Mucosa of descending colon (tissue), 3 donors: ENCODE results near the gene MICAL3. TPM values are rescaled to one million over a fixed set of nuclear protein-coding genes. Genes with fewer than 3 reads are reported as not detected.
"Not testable (repeated sequence)": the region's sequence is repeated elsewhere in the genome, so short reads cannot be mapped to it uniquely, and the experiment has no call there.

Source experiments
- ATAC-seq: fragments of 200-7000 bp; cut with Tn5 transposase; one replicate; pipeline ENCODE4 v1.9.1; 2020; ENCODE audit warnings: mild to moderate bottlenecking, moderate library complexity
- DNase-seq, 3 donors: peaks; one replicate each; pipeline ENCODE4 v3.0.0-alpha.2; 2020
- H3K36me3 ChIP-seq: fragments of 200-600 bp; one replicate; pipeline ENCODE4 v1.8.0; 2021; ENCODE audit warnings: low read depth, mild to moderate bottlenecking
- H3K4me1 ChIP-seq: fragments of 200-600 bp; one replicate; pipeline ENCODE4 v1.8.0; 2021; ENCODE audit warnings: low read depth, mild to moderate bottlenecking
- H3K4me3 ChIP-seq: fragments of 200-600 bp; one replicate; pipeline ENCODE4 v1.8.0; 2021; ENCODE audit warnings: mild to moderate bottlenecking
- H3K9me3 ChIP-seq: fragments of 200-600 bp; one replicate; pipeline ENCODE4 v1.8.0; 2021; ENCODE audit warnings: mild to moderate bottlenecking
- intact Hi-C, 2 donors: fragments of 100-400 bp; cut with DNase I in 1 of 2; cut with micrococcal nuclease in 1 of 2; formaldehyde crosslinking; loops; one replicate each; pipeline versions ENCODE4 v1.11.0 to v1.11.1; 2022; cut with DNase I, micrococcal nuclease
- total RNA-seq, 3 donors: library from RNA; stranded (reverse); fragmentation: NEBNext Ultra II Directional in 2 of 3; extraction: Animal tissue kit (Norgen Biotek cat#: 25700) in 2 of 3; gene quantifications; one replicate each; pipeline versions ENCODE4 v1.2.1 to v1.2.4, GENCODE V29; 2021 to 2023
- TF ChIP-seq, protein P1 (sequence below): fragments of 200-600 bp; IDR thresholded peaks from one replicate; pipeline ENCODE4 v1.8.0; 2022; ENCODE audit warnings: antibody characterized with exemption, mild to moderate bottlenecking
- donor health status: DM: no; HTN: no; CAD: no; lungs with moderate emphysema.
- donor health status: DM: no; HTN: no; CAD: no.
- donor health status: DM: no; HTN: yes; CAD: no.

The MICAL3 gene
- total RNA-seq, 3 donors from 2014 or later, result 75.8 to 135 (median 129) TPM

DNA sequence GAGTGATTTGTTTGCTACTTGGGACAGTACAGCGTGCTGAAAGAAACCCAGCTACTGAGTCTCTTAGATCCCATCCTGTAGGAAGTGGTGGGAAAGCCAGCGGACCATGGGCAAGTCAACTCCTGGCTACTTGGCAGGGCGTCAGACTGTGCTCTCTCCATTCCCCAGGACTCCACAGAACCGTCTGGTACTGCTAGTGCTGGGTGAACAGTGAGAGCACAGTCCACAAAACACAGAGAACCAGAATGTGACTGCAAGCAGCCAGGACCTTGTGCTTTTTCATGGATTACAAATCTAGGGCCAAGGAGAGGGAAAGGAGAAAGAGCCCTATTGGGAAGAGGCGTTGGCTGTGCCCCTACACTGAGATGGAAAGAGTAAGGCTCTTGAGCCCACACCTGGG, 260.3 kb downstream of the MICAL3 start:
- TF ChIP-seq, protein P1, sequence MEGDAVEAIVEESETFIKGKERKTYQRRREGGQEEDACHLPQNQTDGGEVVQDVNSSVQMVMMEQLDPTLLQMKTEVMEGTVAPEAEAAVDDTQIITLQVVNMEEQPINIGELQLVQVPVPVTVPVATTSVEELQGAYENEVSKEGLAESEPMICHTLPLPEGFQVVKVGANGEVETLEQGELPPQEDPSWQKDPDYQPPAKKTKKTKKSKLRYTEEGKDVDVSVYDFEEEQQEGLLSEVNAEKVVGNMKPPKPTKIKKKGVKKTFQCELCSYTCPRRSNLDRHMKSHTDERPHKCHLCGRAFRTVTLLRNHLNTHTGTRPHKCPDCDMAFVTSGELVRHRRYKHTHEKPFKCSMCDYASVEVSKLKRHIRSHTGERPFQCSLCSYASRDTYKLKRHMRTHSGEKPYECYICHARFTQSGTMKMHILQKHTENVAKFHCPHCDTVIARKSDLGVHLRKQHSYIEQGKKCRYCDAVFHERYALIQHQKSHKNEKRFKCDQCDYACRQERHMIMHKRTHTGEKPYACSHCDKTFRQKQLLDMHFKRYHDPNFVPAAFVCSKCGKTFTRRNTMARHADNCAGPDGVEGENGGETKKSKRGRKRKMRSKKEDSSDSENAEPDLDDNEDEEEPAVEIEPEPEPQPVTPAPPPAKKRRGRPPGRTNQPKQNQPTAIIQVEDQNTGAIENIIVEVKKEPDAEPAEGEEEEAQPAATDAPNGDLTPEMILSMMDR, result no peak
- H3K9me3 ChIP-seq, result no peaks in the 10 kb centered on the region
- no peak for DNase-seq
- intact Hi-C loops, result no loop called here
- H3K4me1 ChIP-seq, result peaks cover 10% of the 10 kb centered on the region
- no peak for ATAC-seq
- no peak overlapping the region for H3K4me3 ChIP-seq
- H3K36me3 ChIP-seq, result no peaks in the 10 kb centered on the region

DNA sequence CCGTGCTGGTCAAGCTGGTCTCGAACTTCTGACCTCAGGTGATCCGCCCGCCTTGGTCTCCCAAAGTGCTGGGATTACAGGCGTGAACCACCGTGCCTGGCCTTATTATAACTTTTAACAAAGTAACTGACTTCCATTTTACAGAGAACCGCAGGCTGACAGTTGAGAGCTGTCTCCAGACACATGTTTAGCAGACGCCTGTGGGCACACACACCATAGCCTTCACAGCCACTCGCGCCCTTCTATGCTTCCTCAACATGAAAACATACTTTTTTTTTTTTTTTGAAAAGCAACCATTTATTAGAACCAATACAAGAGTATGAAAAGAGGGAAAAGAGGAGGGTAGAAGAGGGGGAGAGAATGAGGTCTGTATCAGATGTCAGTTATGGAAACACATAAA, 260.9 kb downstream of the MICAL3 start:
- H3K36me3 ChIP-seq, H3K4me3 ChIP-seq, H3K9me3 ChIP-seq, H3K4me1 ChIP-seq, DNase-seq, ATAC-seq, intact Hi-C loops: not testable (repeated sequence)

DNA sequence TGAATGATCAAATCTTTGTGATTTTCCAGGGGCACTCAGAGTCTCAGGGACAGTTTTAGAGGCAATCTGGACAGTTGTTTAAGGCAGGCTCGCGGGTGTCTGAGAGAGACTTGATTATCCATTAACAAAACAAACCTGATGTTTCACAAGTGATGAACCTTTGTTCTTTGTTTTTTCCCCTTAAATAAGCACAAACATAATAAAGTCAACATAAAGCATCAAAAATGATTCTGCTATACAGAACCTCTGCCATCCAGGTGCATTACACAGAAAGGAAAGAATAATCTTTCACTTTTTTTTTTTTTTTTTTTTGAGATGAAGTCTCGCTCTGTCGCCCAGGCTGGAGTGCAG, 263.2 kb downstream of the MICAL3 start:
- no peak for ATAC-seq
- Histone ChIP-seq H3K4me1 (no peaks in the 10 kb centered on the region), H3K4me3 (no peak overlapping the region), H3K9me3 (no peaks in the 10 kb centered on the region), H3K36me3 (no peaks in the 10 kb centered on the region)
- intact Hi-C loops, result no loop called here
- TF ChIP-seq, protein P1, result no peak
- no peak for DNase-seq

DNA sequence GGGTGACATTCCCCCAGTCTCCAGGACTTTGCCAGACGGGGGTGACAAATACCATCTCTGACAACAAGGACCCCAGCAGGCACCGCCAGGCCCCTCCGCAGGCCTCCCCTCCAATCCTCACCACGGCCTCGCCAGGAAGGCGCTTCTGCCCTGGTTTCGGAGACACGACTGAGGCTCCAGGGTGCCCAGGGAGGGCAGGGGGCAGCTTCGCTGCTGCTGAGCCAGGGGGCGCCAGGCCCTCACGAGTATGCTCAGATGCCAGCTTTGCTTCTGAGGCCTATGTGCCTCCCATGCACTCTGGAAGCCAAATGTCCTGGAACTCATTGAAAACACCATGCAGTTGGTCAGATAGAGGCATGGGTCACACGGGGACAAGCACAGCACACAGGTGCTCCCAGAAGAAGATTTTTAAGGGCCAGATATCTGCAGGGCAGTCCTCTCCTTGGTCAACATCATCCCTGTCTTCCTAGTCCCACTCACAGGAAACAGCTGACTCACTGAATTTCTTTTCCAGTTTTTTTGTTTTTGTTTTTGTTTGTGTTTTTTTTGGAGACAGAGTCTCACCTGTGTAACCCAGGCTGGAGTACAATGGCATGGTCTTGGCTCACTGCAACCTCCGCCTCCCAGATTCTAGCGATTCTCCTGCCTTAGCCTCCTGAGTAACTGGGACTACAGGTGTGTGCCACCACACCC, 270.0 kb downstream of the MICAL3 start:
- no peaks in the 10 kb centered on the region for H3K9me3 ChIP-seq
- ATAC-seq (peak; percentile 38), DNase-seq (no peak)
- intact Hi-C loops, result no loop called here
- TF ChIP-seq, protein P1, result no peak
- H3K4me1 ChIP-seq, result no peaks in the 10 kb centered on the region
- no peak overlapping the region for H3K4me3 ChIP-seq
- H3K36me3 ChIP-seq, result no peaks in the 10 kb centered on the region

DNA sequence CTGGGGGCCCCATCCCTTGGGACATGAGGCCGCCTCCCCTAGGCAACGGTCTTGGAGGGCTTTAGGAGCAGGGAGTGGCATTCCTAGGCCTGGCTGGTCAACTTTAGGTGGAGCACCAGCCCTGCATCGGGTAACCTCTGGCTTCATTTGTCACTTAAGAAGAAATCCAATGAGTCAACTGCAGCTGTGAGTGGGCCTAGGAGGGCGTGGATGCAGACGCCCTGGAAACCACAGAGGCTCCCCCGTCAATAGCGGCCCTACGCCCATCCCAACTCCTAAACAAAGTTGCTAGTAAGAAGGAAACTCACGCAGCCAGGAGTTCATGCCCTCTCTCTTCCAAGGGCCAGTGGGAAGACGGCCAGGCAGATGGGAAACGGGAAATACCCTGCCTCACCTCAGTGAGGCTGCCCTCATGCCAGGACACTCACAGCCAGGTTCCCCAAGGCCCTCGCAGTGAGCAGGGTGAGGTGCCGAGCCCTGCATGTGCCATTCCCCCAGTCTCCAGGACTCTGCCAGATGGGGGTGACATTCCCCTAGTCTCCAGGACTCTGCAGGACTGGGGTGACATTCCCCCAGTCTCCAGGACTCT, 270.9 kb downstream of the MICAL3 start:
- Histone ChIP-seq H3K4me3 (no peak overlapping the region), H3K9me3 (no peaks in the 10 kb centered on the region), H3K36me3 (no peaks in the 10 kb centered on the region), H3K4me1 (no peaks in the 10 kb centered on the region)
- TF ChIP-seq, protein P1, result no peak
- intact Hi-C loops, result no loop called here
- ATAC-seq, result peak; percentile 11
- DNase-seq, result peak in 1 of 3 donors; percentile 9

DNA sequence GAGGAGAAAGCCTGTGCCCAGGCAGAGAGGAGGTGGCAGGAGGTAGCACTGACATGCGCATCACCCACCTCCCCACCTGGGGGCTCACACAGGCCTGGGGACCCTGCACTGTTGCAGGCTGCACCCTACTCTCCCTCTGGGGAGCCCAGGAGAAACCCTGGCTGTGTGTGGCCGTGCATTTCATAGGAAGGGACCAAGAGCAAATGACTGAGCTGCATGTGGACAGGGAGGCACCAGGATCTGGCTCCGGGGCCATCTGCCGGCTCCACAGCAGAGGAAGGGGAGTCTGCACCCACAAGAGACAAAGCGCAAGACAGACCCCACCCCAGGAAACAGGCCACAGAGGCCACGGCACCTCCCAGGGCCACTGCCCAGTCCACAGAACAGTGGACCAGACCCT, 272.8 kb downstream of the MICAL3 start:
- no peaks in the 10 kb centered on the region for H3K9me3 ChIP-seq
- DNase-seq (no peak), ATAC-seq (no peak)
- no peaks in the 10 kb centered on the region for H3K4me1 ChIP-seq
- H3K36me3 ChIP-seq, result no peaks in the 10 kb centered on the region
- no peak overlapping the region for H3K4me3 ChIP-seq
- intact Hi-C loops, result no loop called here
- TF ChIP-seq, protein P1, result no peak
